T-helper 1 cell treated with Interleukin-12 subunit alpha and Interleukin-12 subunit beta and Interleukin-4 antibody, amounts not matched to agents 30 ng/mL and 1 ng/mL, for 36 hours (primary cell): ENCODE results near the gene BABAM2. TPM values are rescaled to one million over a fixed set of nuclear protein-coding genes. Genes with fewer than 3 reads are reported as not detected.

Source experiments
- intact Hi-C: fragments of 100-400 bp; cut with micrococcal nuclease; formaldehyde crosslinking; loops from one replicate; pipeline ENCODE4 v1.15.1; 2024
- total RNA-seq: library from RNA; stranded (reverse); gene quantifications from 2 replicates; pipeline ENCODE4 v1.2.3, GENCODE V29; 2022

The BABAM2 gene
- total RNA-seq, 1 donor from 2014 or later: 40.8 TPM

DNA sequence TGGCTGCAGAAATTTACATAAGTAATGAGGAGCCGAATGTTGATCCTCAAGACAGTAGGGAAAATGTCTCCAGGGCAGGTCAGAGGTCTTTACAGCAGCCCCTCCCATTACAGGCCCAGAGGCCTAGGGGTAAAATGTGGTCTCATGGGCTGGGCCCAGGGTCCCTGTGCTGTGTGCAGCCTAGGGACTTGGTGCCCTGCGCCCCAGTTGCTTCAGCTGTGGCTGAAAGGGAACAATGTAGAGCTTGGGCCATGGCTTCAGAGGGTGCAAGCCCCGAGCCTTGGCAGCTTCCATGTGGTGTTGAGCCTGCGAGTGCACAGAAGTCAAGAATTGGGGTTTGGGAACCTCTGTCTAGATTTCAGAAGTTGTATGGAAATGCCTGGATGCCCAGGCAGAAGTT lies 77.5 kb downstream of the BABAM2 start:
- intact Hi-C loops: loop anchor here (10.0 kb wide), 1 partner anchor 647 kb away; no protein-coding TSS in a partner anchor

DNA sequence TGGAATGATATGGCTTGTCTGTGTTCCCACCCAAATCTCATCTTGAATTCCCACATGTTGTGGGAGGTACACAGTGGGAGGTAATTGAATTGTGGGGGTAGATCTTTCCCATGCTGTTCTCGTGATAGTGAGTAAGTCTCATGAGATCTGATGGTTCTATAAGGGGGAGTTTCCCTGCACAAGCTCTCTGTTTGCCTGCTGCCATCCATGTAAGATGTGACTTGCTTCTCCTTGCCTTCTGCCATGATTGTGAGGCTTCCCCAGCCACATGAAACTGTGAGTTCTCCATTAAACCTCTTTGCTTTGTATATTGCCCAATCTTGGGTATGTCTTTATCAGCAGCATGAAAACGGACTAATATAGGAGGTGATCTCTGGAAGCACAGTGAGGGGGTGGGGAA lies 78.4 kb downstream of the BABAM2 start:
- intact Hi-C loops: loop anchor here (10.0 kb wide), 1 partner anchor 646 kb away; no protein-coding TSS in a partner anchor

DNA sequence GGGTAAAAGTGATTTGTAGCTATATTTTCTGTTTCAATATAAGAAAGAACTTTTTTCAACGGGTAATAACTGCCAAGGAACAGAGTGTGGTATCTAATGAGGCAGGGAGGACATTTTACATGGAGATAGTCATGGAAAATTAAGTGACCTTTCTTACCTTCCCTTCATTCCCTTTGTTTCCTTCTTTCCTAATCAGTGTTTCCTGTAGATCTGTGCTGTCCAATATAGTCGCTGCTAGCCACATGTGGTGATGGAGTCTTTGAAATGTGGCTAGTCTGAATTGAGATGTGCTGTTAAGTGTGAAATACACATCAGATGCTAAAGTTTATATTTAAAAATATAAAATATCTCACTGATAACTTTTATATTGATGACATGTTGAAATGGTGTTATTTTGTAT lies 81.8 kb downstream of the BABAM2 start:
- intact Hi-C loops: no loop called here

DNA sequence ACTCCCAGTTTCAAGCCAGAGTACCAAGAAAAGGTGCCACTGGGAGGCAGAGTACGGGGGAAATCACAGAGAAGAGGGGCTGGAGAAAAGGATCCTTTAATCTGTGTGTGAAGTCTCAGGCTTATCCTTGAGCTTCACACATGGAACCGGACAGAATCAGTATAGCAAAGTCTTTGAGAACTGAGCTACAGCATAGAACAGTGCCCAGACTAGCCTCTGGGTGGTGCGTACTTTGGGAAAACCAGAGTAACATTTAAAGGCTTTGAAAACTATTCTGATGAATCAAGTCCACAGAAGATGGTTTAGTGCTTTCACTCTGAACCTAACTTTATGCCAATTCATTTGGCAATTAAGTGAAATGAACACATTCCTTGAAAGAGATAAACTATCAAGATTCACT lies 83.1 kb downstream of the BABAM2 start:
- intact Hi-C loops: no loop called here

DNA sequence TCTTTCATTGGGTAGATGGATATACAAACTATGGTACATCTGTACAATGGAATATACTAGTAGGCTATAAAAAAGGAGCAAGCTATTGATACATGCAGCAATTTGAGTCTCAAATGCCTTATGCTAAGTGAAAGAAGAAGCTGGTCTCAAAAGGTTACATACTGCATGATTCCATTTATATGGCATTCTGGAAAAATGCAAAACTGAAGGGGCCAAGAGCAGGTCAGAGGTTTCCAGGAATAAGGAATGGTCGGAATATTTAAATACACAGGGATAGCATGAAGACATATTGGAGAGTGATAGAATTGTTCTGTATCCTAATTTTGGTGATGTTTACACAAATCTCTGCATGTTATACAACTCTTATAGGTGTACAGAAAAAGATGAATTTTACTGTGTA lies 85.8 kb downstream of the BABAM2 start:
- intact Hi-C loops: no loop called here

DNA sequence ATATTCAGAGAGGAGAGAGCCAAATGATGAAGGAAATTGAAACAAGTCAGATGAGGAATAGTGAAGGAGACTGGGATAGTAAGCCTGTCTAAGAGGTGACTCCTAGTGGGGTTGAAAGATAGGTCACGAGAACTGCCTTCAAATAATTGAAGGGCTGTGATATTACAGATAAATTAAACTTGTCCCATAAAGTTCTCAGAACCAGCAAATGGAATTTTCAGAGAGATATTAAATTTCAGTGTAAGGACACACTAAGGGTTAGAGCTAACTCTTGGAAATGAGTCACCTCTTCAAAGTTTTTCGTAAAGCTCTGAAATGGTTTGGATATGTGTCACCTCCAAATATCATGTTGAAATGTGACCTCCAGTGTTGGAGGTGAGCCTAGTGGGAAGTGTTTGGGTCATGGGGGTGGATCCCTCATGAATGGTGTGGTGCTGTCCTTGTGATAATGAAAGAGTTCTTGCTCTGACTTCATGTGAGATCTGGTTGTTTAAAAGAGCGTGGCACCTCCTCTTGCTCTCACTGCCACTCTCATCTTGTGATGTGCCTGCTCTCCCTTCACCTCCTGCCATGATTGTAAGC lies 87.3 kb downstream of the BABAM2 start:
- intact Hi-C loops: loop anchor here (1.0 kb wide), 1 partner anchor 22 kb away; no protein-coding TSS in a partner anchor

DNA sequence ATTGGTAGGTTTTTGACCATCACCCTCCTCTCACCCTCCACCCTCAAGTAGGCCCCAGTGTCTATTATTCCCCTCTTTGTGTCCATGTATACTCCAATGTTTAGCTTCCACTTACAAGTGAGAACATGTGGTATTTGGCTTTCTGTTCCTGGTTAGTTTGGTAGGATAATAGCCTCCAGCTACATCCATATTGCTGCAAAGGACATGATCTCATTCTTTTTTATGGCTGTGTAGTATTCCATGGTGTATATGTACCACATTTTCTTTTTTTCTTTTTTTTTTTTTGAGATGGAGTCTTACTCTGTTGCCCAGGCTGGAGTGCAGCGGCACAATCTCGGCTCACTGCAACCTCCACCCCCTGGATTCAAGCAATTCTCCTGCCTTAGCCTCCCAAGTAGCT lies 88.2 kb downstream of the BABAM2 start:
- intact Hi-C loops: loop anchor here (1.0 kb wide), 1 partner anchor 22 kb away; no protein-coding TSS in a partner anchor

DNA sequence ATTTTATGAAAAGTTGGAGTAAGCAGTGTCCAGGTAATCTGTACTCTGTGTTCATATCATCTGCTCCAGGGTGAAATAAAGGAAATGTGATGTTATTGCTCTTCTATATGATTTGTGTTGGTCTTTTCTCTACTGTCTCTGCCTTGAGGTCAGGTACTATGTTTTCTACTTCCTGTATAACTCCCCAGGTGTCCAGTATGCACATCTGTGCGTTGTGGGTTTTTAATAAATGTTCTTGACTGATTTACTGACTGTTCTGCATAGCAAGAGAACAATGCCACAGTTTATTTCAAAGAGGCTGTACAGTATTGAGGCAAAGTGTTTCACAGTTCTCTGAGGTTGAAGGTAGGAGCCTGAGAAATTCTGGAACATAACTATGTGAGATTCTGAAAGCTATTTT lies 89.7 kb downstream of the BABAM2 start:
- intact Hi-C loops: no loop called here

DNA sequence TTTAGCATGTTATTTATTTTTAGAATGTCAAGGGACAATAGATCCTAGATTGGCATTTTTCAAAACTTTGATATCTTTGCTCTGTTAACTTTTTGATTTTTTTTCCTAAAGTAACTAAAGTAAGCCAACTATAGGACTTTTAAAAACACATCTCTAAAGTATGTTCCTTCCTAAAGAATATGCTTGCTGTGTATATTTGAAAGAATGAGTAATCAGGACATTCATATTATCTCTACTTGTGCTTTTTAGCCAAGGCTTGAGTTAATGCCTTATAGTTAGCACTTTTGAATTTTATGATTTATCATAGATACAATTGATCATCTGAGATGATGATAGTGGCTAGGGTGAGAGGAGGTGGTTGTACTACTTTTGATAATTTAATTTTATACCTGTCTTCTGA lies 93.6 kb downstream of the BABAM2 start:
- intact Hi-C loops: no loop called here

DNA sequence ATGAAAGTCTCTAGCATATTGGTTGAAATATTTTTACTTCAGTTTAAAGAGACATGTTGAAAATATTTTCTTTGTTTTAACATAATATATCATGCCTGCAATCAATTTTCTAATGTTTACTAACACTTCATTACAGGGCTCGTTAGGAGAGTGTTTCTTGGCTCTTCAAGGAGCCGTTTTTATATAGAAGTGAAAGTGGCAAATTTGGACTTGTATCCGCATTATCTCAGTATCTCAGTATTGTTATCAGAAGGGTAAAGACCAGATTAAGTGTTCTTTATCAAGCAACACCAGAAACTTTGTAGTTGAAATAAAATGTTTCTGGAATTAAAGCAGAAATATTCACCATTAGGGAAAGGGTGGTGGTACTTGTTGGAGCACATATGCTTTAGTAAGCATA lies 97.8 kb downstream of the BABAM2 start:
- intact Hi-C loops: loop anchor here (2.0 kb wide), 1 partner anchor 14 kb away; no protein-coding TSS in a partner anchor

DNA sequence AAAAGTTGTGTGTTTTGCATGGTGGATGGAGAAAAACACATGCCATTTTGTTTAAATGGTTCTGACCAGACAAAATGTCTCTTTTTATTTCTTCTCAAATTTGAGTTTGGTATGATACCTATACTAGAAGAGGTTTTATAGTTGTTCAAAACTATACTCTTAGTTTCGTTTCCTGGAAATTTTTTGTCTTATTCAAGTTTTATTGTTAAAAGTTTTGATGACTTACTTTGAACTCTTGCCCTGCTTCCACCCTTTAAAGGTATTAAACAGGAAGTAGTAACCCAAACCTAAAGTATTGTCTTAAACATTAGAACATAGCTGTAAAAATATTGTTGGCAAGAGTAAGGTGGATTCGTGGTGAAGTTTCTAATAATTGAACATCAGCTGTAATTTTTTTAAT lies 98.2 kb downstream of the BABAM2 start:
- intact Hi-C loops: loop anchor here (2.0 kb wide), 1 partner anchor 14 kb away; no protein-coding TSS in a partner anchor

DNA sequence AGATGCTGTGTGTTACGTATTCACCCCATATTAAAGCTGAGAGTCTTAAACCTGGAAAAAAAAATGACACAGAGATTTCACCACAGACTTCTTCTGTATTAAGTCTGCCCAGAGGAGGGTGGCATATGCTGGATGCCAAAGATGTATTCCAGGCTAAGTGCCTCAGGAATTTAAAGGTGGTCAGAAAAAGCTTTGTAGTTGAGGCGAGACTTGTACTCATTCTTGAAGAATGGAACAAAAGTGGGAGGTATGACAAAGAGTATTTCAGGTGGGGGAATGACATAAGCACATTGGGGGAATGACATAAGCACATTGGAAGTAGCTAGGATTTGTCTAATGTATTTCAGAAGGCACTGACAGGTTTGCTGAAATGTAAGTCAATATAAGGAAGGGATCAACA lies 98.6 kb downstream of the BABAM2 start:
- intact Hi-C loops: loop anchor here (2.0 kb wide), 1 partner anchor 14 kb away; no protein-coding TSS in a partner anchor

DNA sequence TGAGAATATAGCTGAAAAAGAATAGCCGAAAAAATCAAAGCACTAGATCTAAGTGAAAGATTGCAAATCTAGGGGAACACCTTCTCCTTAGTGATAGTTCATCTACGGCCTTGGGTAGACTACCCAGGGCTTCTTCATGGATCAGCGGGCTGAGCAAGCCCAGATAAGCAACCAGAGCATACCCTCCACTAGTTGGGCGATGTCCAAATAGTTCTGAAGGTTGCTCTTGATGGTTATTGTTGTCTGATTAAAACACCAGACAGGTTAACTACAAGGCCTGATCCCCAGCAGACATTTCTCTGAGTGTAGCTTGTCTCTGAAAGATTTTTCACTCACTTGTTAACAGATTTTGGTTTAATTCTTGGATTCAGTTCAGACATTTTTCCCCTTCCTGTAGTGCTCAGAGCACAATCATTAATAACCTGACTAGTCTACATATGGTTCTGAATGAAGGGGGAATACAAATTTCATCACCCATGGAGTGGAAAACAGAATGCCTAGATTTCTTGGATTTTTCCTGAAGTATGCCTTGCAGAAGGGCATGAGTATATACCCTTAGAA lies 99.6 kb downstream of the BABAM2 start:
- intact Hi-C loops: no loop called here

DNA sequence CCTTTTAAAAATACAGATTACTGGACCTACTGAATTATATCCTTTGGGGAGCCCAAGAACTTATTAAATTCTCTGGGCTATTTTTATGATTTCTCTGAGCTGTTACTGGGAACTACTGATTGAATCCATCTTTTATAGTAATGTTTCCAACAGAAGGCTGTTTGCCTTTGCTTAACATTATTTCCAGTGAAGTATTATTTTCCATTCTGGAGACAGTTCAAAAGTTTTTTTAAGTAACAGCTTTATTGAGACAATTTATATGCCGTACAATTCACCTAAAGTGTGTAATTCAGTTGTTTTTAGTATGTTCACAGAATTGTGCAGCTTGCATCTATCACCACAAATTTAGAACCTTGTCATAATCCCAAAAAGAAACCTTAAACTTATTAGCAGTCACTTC lies 100.6 kb downstream of the BABAM2 start:
- intact Hi-C loops: no loop called here

DNA sequence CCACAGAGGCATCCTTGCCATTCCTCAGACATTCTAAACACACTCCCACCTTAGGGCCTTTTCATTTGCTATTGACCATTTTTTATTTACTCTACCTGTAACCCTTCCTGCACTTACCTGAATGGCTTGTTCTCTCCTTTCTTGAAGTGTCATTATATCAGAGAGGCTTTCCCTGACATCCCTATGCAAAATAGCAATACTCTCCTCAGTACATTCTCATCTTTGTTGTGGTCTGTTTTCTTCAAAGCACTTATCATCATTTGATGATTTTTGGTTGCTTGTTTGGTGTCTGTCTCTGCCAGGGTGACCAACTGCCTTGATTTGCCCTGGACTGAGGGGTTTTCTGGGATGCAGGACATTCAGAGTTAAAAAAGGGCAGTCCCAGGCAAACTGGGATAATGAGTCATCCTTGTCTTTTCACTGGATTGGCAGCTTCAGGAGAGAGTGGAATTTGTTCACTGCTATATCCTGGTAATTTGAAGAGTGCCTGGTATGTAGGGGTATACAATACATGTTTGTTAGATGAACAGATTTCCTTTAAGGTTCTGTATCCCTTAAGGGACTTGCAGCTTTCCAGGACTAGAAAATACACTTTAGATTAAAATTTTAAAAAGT lies 102.4 kb downstream of the BABAM2 start:
- intact Hi-C loops: no loop called here

DNA sequence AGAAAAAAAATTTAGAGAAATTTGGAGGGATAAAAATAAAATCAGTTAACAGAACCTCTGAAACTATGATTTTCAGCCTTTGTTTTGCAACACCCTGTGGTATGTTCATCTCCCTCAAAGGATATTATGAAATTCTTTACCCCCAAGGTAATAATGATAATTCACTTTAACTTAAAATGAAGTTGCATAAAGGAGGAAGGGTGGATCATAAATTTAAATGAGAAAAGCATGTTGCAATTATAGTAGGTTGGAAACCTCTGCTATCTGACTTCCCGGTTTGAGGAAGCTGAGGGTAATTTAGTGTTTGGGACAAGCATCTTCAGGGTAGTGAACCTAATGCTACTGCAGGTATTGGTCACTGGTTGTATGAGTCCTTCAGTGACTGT lies 102.9 kb downstream of the BABAM2 start:
- intact Hi-C loops: no loop called here

DNA sequence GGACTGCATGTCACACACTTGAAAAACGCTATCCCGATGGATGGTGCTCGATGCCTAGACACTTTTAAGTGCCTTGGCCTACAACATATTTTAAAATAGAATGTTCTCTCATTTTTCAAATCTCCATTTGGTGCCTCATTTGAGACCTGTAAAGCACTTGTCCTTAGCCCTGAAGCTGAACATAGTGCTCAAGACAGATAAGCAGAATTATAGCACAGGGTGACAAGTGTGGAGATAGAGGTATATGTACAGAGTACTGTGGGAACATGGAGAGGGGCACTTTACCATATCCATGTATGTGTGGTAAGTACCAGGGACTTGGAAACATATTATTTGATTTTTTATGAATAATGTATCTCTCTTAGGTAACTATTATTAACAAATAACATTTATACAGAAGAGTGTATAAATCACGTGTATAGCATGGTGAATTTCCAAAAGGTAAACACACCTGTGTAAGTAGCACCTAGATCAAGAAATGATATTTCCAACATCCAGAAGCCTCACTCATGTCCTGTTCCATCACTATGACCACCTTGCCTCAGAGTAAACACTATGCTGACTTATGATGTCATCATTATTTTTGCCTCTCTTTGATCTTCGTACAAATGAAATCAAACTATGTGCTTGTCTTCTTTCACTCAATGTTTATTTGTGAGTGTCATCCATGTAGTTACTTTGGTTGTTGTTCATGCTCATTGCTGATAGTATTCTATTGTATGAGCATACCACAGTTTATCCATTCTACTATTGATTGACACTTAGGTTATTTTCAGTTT lies 103.6 kb downstream of the BABAM2 start:
- intact Hi-C loops: no loop called here

DNA sequence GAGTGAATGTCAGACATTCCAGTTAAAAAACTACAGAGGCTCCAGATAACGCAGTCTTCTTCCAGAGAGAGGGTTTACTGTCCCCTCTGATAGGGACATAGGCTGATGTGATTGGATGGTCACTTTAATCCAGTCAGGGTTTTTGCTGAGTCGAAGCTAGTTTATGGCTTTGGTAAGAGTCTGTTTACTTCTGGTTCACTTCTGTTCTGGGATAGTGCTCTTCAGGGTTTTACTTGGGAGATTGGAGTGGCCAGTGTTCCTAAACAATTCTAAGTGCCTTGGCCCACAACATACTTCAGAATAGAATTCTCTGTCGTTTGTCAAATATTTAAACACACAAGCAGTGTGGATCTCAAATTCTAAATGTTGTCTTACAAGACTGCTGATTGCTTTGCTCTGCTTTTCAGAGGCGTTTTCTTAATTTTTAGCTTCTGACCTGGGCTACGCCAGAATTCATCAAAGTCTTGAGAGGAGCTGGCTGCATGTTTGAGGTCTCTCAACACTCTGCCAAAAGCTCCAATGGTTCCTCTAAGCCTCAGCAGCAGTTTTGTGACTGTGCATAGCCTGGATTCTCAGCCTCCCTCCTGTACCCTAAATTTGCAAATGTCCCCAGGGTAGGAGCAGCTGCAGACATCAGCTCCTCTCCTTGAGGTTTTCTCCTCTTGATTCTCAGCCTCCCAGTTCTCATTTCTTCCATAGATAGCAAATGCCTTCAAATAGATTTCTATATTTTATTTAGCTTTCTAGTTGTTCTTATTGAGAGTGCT lies 105.8 kb downstream of the BABAM2 start:
- intact Hi-C loops: no loop called here

DNA sequence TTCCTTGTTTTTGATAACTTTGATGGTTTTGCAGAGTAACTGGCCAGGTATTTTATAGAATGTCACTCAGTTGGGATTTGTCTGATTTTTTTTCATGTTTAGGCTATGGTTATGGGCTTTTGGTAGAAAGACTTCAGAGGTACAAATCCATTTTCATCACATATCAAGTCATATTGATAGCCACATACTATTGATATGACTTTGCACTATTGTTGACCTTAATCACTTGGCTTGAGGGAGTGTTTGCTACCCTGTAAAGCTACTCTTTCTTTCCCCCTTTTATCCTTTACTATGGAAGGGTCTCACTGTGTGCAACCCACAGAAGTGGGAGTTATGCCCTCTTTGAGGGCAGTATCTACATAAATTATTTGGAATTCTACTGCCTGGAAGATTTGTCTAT lies 109.8 kb downstream of the BABAM2 start:
- intact Hi-C loops: loop anchor here (1.0 kb wide), 1 partner anchor 22 kb away; no protein-coding TSS in a partner anchor

DNA sequence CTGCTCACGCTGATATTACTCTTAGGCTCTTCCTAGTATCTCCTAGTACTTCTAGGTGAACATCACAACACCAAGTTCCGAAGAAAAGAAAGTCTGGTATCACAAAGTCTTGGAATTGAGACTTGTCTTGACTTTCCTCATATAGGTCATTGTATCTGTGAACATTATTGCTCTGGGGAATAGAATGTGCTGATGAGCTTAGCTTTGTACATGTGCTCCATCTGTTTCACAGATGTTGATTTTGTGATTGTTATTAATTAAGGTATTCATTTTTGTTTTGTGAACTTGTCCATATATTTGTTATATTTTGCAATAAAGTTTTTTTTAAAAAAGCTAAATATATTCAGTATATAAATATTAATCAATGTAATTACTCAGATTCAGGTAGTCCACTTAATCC lies 111.7 kb downstream of the BABAM2 start:
- intact Hi-C loops: no loop called here

DNA sequence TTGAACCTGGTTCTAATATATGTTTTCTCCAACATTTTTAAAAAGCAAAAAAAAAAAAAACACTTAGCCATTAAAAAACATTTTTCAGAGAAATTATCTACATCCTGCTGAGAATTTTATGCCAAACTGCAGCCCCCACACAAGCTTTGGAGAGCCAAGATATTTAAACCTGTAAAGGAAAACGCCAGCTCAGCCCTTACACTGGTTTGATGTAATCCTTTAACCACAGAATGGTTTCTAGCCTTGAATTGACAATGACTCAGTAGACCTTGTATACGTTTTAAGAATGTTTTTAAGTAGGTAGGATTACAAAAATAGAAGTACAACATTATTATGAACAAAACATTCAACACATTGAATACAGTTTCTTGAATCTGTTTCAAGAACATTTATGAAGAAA lies 113.6 kb downstream of the BABAM2 start:
- intact Hi-C loops: no loop called here
